ENCODE data around the gene ZSCAN9.

The ZSCAN9 gene

DNA sequence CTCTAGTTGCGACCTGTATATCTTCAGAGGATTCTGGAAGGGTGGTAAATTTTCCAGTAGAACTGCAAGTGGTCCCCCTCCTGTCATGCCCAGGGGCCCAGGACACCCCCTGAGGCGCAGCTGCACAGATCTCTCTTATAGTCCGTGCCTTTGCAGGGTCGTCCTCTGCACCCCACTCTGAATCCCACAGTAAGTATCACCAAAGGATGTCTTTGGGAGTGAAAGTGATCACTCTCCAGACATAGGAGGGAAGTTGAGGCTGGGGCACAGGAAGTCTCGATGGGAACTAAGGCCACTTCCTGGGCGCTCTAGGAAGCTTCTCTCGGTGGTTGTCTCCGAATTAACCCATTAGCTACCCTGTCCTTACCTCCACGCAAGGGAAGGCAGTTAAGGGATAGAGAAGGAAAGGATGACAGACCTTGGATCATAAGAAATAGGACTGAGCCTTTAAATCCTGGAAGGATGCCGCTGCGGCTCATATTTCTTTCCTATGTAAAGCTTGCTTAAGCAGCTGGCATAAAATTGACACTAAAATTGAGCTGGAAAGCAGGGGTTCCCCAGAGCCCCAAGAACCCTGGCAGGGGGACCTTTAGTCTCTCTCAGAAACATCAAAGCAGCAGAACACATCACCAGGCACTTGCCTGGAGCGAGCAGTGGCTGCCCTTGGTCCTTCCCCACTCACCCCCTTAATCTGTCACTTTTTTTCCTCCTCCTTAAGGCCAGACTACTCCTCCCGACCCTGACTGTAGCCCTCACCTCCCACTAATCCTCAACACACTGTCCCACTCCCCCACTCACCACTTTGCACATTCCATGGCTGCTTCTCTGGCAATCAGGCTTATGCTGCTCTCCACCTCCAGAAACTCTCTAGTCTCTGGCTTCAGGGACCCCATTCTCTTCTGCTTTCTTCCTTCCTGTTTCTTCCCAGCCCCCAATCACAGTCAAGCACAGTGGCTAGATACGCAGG lies 27.2 kb downstream of the ZSCAN9 start, which contains the start of gene ZKSCAN4:
Gene ZKSCAN4, minus strand, starts transcription at position 261 of the 967 bp plus-strand sequence. CDS start 289 bp downstream, outside the sequence.
- H3K9me2 ChIP-seq (replicated peaks; ENCODE audit: insufficient read depth, low read length) = no peaks in the 10 kb centered on the region
- no peaks in the 10 kb centered on the region for H3F3A ChIP-seq (ENCODE audit: insufficient read depth)
- H3K4me2 ChIP-seq (ENCODE audit: low read depth, low read length, poor library complexity, severe bottlenecking) = peak within 1 kb of the TSS; percentile 67
- peak within 1 kb of the TSS; percentile 95 for H3K4me3 ChIP-seq (ENCODE audit: insufficient read depth, low read length, poor library complexity, severe bottlenecking)
- peak within 1 kb of the TSS; percentile 18 for H3K27ac ChIP-seq (ENCODE audit: low read depth, low read length)
- H3K9ac ChIP-seq (ENCODE audit: low read length) = peak within 1 kb of the TSS; percentile 77
- peak within 1 kb of the TSS; percentile 89 for H2AFZ ChIP-seq (ENCODE audit: low read depth, low read length, severe bottlenecking)
- TF ChIP-seq, protein P1, sequence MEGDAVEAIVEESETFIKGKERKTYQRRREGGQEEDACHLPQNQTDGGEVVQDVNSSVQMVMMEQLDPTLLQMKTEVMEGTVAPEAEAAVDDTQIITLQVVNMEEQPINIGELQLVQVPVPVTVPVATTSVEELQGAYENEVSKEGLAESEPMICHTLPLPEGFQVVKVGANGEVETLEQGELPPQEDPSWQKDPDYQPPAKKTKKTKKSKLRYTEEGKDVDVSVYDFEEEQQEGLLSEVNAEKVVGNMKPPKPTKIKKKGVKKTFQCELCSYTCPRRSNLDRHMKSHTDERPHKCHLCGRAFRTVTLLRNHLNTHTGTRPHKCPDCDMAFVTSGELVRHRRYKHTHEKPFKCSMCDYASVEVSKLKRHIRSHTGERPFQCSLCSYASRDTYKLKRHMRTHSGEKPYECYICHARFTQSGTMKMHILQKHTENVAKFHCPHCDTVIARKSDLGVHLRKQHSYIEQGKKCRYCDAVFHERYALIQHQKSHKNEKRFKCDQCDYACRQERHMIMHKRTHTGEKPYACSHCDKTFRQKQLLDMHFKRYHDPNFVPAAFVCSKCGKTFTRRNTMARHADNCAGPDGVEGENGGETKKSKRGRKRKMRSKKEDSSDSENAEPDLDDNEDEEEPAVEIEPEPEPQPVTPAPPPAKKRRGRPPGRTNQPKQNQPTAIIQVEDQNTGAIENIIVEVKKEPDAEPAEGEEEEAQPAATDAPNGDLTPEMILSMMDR (IDR thresholded peaks at IDR 0.05; ENCODE audit: insufficient read depth, low read length, poor library complexity, severe bottlenecking) = no peak
- no peak for TF ChIP-seq EZH2phosphoT487 (conservative IDR thresholded peaks at IDR 0.05; ENCODE audit: low read length)
- H3K79me2 ChIP-seq (ENCODE audit: insufficient read depth, low read length) = peaks cover 19% of the 10 kb centered on the region
- no peaks in the 10 kb centered on the region for H3K9me3 ChIP-seq (ENCODE audit: insufficient read depth, low read length)
- H4K20me1 ChIP-seq (ENCODE audit: low read depth, low read length) = no peaks in the 10 kb centered on the region
- no peaks in the 10 kb centered on the region for H3K27me3 ChIP-seq (ENCODE audit: low read length)
- H3K36me3 ChIP-seq (ENCODE audit: low read length) = 0 out of 2 replicates have a peak, but pooled peaks cover 3% of the 10 kb centered on the region

DNA sequence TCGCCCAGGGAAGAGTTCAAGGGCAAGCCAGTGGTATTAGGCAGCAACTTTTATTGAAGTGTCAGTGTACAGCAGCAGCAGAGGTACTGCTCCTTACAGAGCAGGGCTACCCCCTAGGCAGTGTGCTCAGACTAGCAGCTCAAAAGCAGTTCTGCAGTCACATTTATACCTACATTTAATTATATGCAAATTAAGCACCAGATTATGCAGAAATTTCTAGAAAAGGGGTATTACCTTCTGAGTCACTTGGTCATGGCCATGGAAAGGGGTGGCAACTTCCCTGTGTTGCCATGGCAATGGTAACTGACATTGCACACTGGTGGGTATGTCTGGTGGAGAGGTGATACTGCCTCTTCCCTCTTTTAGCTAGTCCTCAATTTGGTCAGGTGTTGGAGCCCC lies 29.0 kb downstream of the ZSCAN9 start:
- Histone ChIP-seq H3K9me2 (replicated peaks; ENCODE audit: insufficient read depth, low read length) (no peaks in the 10 kb centered on the region), H3K36me3 (ENCODE audit: low read length) (no peaks in the 10 kb centered on the region), H3K27me3 (ENCODE audit: low read length) (no peaks in the 10 kb centered on the region), H4K20me1 (ENCODE audit: low read depth, low read length) (no peaks in the 10 kb centered on the region), H3K9ac (ENCODE audit: low read length) (no peak overlapping the region), H3K4me3 (ENCODE audit: insufficient read depth, low read length, poor library complexity, severe bottlenecking) (no peak overlapping the region), H3K79me2 (ENCODE audit: insufficient read depth, low read length) (peaks cover 19% of the 10 kb centered on the region), H3K4me2 (ENCODE audit: low read depth, low read length, poor library complexity, severe bottlenecking) (no peak overlapping the region), H3K27ac (ENCODE audit: low read depth, low read length) (no peak overlapping the region), H3K9me3 (ENCODE audit: insufficient read depth, low read length) (no peaks in the 10 kb centered on the region), H2AFZ (ENCODE audit: low read depth, low read length, severe bottlenecking) (no peak overlapping the region), H3F3A (ENCODE audit: insufficient read depth) (no peaks in the 10 kb centered on the region)
- TF ChIP-seq, protein P1 (IDR thresholded peaks at IDR 0.05; ENCODE audit: insufficient read depth, low read length, poor library complexity, severe bottlenecking) = no peak
- TF ChIP-seq EZH2phosphoT487 (conservative IDR thresholded peaks at IDR 0.05; ENCODE audit: low read length) = no peak

DNA sequence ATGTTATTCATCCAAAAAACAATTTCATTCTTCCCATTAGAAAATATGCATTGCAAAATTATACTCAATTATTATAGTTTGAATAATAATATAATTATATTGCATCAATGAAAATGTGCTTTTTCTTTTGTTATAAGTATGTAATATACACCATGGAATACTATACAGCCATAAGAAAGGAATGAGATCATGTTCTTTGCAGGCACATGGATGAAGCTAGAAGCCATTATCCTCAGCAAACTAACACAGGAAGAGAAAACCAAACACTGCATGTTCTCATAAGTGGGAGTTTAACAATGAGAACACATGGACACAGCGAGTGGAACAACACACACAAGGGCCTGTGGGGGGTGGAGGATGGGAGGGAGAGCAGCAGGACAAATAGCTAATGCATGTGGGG lies 32.0 kb downstream of the ZSCAN9 start:
- no peak overlapping the region for H3K4me2 ChIP-seq (ENCODE audit: low read depth, low read length, poor library complexity, severe bottlenecking)
- no peaks in the 10 kb centered on the region for H4K20me1 ChIP-seq (ENCODE audit: low read depth, low read length)
- H2AFZ ChIP-seq (ENCODE audit: low read depth, low read length, severe bottlenecking) = no peak overlapping the region
- H3K4me3 ChIP-seq (ENCODE audit: insufficient read depth, low read length, poor library complexity, severe bottlenecking) = no peak overlapping the region
- no peak overlapping the region for H3K9ac ChIP-seq (ENCODE audit: low read length)
- no peaks in the 10 kb centered on the region for H3K9me3 ChIP-seq (ENCODE audit: insufficient read depth, low read length)
- no peaks in the 10 kb centered on the region for H3K9me2 ChIP-seq (replicated peaks; ENCODE audit: insufficient read depth, low read length)
- TF ChIP-seq EZH2phosphoT487 (conservative IDR thresholded peaks at IDR 0.05; ENCODE audit: low read length) = no peak
- TF ChIP-seq, protein P1 (IDR thresholded peaks at IDR 0.05; ENCODE audit: insufficient read depth, low read length, poor library complexity, severe bottlenecking) = no peak
- no peaks in the 10 kb centered on the region for H3F3A ChIP-seq (ENCODE audit: insufficient read depth)
- peaks cover under 1% of the 10 kb centered on the region; the same call in 1 of the 2 replicates for H3K79me2 ChIP-seq (ENCODE audit: insufficient read depth, low read length)
- H3K27me3 ChIP-seq (ENCODE audit: low read length) = no peaks in the 10 kb centered on the region
- H3K27ac ChIP-seq (ENCODE audit: low read depth, low read length) = no peak overlapping the region
- H3K36me3 ChIP-seq (ENCODE audit: low read length) = no peaks in the 10 kb centered on the region
